SK-N-SH treated with all-trans-retinoic acid at 6 μM for 48 hours (cell line): ENCODE measurements around the gene SLC26A1.

Experiments used
- ATAC-seq: fragments of 200-7000 bp; cut with Tn5 transposase; 3 replicates; pipeline ENCODE4 v1.9.1; 2020; ENCODE audit warnings: mild to moderate bottlenecking, moderate library complexity
- ARNTL ChIP-seq: fragments of 450-650 bp; formaldehyde crosslinking; IDR thresholded peaks from 2 replicates; pipeline ENCODE4 v1.5.0; 2020; ENCODE audit warnings: low read depth, mild to moderate bottlenecking, moderate library complexity, borderline replicate concordance
- BACH2 ChIP-seq: fragments of 250-450 bp; sonication (Bioruptor Pico); IDR thresholded peaks from 2 replicates; pipeline ENCODE4 v1.9.0; 2021; ENCODE audit warnings: mild to moderate bottlenecking, borderline replicate concordance
- CREB5 ChIP-seq: fragments of 250-450 bp; sonication (Bioruptor Pico); IDR thresholded peaks from 2 replicates; pipeline ENCODE4 v1.5.1; 2020; ENCODE audit warnings: low read depth, mild to moderate bottlenecking, moderate library complexity
- CSDC2 ChIP-seq: fragments of 250-450 bp; sonication (Bioruptor Pico); IDR thresholded peaks from 2 replicates; pipeline ENCODE4 v1.5.0; 2020; ENCODE audit warnings: mild to moderate bottlenecking, moderate library complexity
- CSRNP3 ChIP-seq: fragments of 250-450 bp; sonication (Bioruptor Pico); IDR thresholded peaks from 2 replicates; pipeline ENCODE4 v1.5.1; 2021; ENCODE audit warnings: mild to moderate bottlenecking, moderate library complexity
- ESRRG ChIP-seq: fragments of 250-450 bp; sonication (Bioruptor Pico); IDR thresholded peaks from 2 replicates; pipeline ENCODE4 v1.6.1; 2021; ENCODE audit warnings: mild to moderate bottlenecking
- GLIS3 ChIP-seq: fragments of 250-450 bp; sonication (Bioruptor Pico); IDR thresholded peaks from 2 replicates; pipeline ENCODE4 v1.5.0; 2020; ENCODE audit warnings: mild to moderate bottlenecking, moderate library complexity
- ISL1 ChIP-seq: fragments of 250-450 bp; sonication (Bioruptor Pico); IDR thresholded peaks from 2 replicates; pipeline ENCODE4 v2.1.2; 2022; ENCODE audit warnings: mild to moderate bottlenecking, moderate library complexity
- OSR1 ChIP-seq: fragments of 250-450 bp; sonication (Bioruptor Pico); IDR thresholded peaks from 2 replicates; pipeline ENCODE4 v1.8.0; 2022; ENCODE audit warnings: moderate library complexity, mild to moderate bottlenecking, inconsistent platforms
- PATZ1 ChIP-seq: fragments of 250-450 bp; sonication (Bioruptor Pico); IDR thresholded peaks from 2 replicates; pipeline ENCODE4 v1.8.0; 2020; ENCODE audit warnings: mild to moderate bottlenecking, moderate library complexity, borderline replicate concordance
- POU6F1 ChIP-seq: fragments of 250-450 bp; sonication (Bioruptor Pico); IDR thresholded peaks from 2 replicates; pipeline ENCODE4 v1.8.0; 2021; ENCODE audit warnings: low read depth, mild to moderate bottlenecking, moderate library complexity, borderline replicate concordance
- RARB ChIP-seq: fragments of 250-450 bp; sonication (Bioruptor Pico); IDR thresholded peaks from 2 replicates; pipeline ENCODE4 v1.8.0; 2021; ENCODE audit warnings: mild to moderate bottlenecking, moderate library complexity
- TOX ChIP-seq: fragments of 250-450 bp; sonication (Bioruptor Pico); IDR thresholded peaks from 2 replicates; pipeline ENCODE4 v1.8.0; 2021; ENCODE audit warnings: mild to moderate bottlenecking, moderate library complexity, borderline replicate concordance
- ZC3H10 ChIP-seq: fragments of 250-450 bp; sonication (Bioruptor Pico); IDR thresholded peaks from 2 replicates; pipeline ENCODE4 v1.5.1; 2021; ENCODE audit warnings: mild to moderate bottlenecking, moderate library complexity
- ZFP3 ChIP-seq: fragments of 250-450 bp; sonication (Bioruptor Pico); IDR thresholded peaks from 2 replicates; pipeline ENCODE4 v1.5.0; 2020; ENCODE audit warnings: mild to moderate bottlenecking, moderate library complexity
- ZFP30 ChIP-seq: fragments of 450-650 bp; formaldehyde crosslinking; IDR thresholded peaks from 2 replicates; pipeline ENCODE4 v1.5.0; 2022; ENCODE audit warnings: mild to moderate bottlenecking, moderate library complexity
- ZNF70 ChIP-seq: fragments of 450-650 bp; formaldehyde crosslinking; IDR thresholded peaks from 2 replicates; pipeline ENCODE4 v1.5.0; 2020; ENCODE audit warnings: mild to moderate bottlenecking, moderate library complexity
- ZNF8 ChIP-seq: fragments of 450-650 bp; formaldehyde crosslinking; IDR thresholded peaks from 2 replicates; pipeline ENCODE4 v1.5.0; 2020; ENCODE audit warnings: mild to moderate bottlenecking, moderate library complexity

The SLC26A1 gene

GRCh38 chr4:952881-953573, 40.2 kb downstream of the SLC26A1 start (continued):
- TF ChIP-seq POU6F1, result no peak
- no peak for TF ChIP-seq ZFP3
- no peak for TF ChIP-seq ZC3H10 (CRISPR knock-in tag)
- no peak for TF ChIP-seq ZNF70
- no peak for TF ChIP-seq CSDC2 (CRISPR knock-in tag)
- no peak for TF ChIP-seq ZFP30
- TF ChIP-seq OSR1 (CRISPR knock-in tag), result no peak
- TF ChIP-seq GLIS3 (CRISPR knock-in tag), result no peak
- no peak for TF ChIP-seq TOX (CRISPR knock-in tag)
- no peak for TF ChIP-seq ARNTL (CRISPR knock-in tag)
- TF ChIP-seq, all 23 proteins: peak for 0

GRCh38 chr4:951594-952468, 41.4 kb downstream of the SLC26A1 start:
- TF ChIP-seq CREB5 (no peak), CSDC2 (CRISPR knock-in tag) (no peak), TOX (CRISPR knock-in tag) (no peak)
- TF ChIP-seq, all 23 proteins: peak for 0
- ATAC-seq, result no peak

GRCh38 chr4:951186-951585, 42.0 kb downstream of the SLC26A1 start:
- TF ChIP-seq ESRRG (no peak), ISL1 (CRISPR knock-in tag) (no peak), GLIS3 (CRISPR knock-in tag) (no peak), ZNF8 (CRISPR knock-in tag) (no peak), RARB (CRISPR knock-in tag) (no peak), CSRNP3 (CRISPR knock-in tag) (no peak), TOX (CRISPR knock-in tag) (no peak), POU6F1 (no peak), PATZ1 (no peak), OSR1 (CRISPR knock-in tag) (no peak), ZC3H10 (CRISPR knock-in tag) (no peak), ZNF70 (no peak), CSDC2 (CRISPR knock-in tag) (no peak), ZFP3 (no peak), BACH2 (CRISPR knock-in tag) (no peak), ZFP30 (no peak)
- ATAC-seq, result no peak
